HEK293 (cell line): ENCODE data around the gene TRAF7.

Source experiments
- CTCF ChIA-PET: fragments of 350-600 bp; formaldehyde crosslinking; extraction: SDS; loops from one replicate; lab custom pipeline; 2021; ENCODE audit warnings: antibody characterized with exemption; lab: Yijun Ruan, JAX
- POLR2A ChIA-PET: fragments of 300-600 bp; formaldehyde crosslinking; extraction: SDS; loops from one replicate; lab custom pipeline; 2020; ENCODE audit warnings: antibody characterized with exemption, inconsistent platforms; lab: Yijun Ruan, JAX
- H3K27ac ChIP-seq: fragments of 200-500 bp; sonication (Bioruptor generic); 2 replicates; pipeline ENCODE4 v1.5.1; 2014; ENCODE audit warnings: low read depth, low read length, control low read depth, inconsistent platforms; ENCODE audit errors: extremely low read depth
- H3K36me3 ChIP-seq, 2 experiments: fragments of 200-500 bp in 1 of 2; sonication (Bioruptor generic) in 1 of 2; 1 replicate in 1 of 2; 2 replicates in 1 of 2; pipeline ENCODE4 v1.5.1; 2014 to 2017; ENCODE audit warnings: inconsistent platforms in 2 of 2, low read length in 2 of 2; ENCODE audit not compliant: control insufficient read depth in 2 of 2, insufficient read depth in 1 of 2
- H3K4me1 ChIP-seq: fragments of 200-500 bp; sonication (Bioruptor generic); 2 replicates; pipeline ENCODE4 v1.5.1; 2014; ENCODE audit warnings: mild to moderate bottlenecking, low read length, inconsistent platforms; ENCODE audit not compliant: control insufficient read depth, insufficient read depth
- H3K4me3 ChIP-seq: 2 replicates; pipeline ENCODE4 v1.5.1; 2011; ENCODE audit warnings: low read depth, mild to moderate bottlenecking, control low read depth, low read length, moderate library complexity
- H3K9me3 ChIP-seq: fragments of 200-500 bp; sonication (Bioruptor generic); 2 replicates; pipeline ENCODE4 v1.5.1; 2014; ENCODE audit warnings: low read depth, low read length, inconsistent platforms; ENCODE audit not compliant: control insufficient read depth, insufficient read depth
- GLIS1 ChIP-seq: fragments of 450-650 bp; formaldehyde crosslinking; IDR thresholded peaks from 2 replicates; pipeline ENCODE4 v1.5.1; 2016; ENCODE audit warnings: missing biosample characterization, missing genetic modification characterization
- GLIS2 ChIP-seq: fragments of 450-650 bp; formaldehyde crosslinking; IDR thresholded peaks from 2 replicates; pipeline ENCODE4 v1.5.1; 2016; ENCODE audit warnings: missing biosample characterization, missing genetic modification characterization
- HIC1 ChIP-seq: fragments of 450-650 bp; formaldehyde crosslinking; IDR thresholded peaks from 2 replicates; pipeline ENCODE4 v1.5.1; 2016; ENCODE audit warnings: missing biosample characterization, missing genetic modification characterization
- PRDM1 ChIP-seq: fragments of 450-650 bp; formaldehyde crosslinking; IDR thresholded peaks from 2 replicates; pipeline ENCODE4; 2016; ENCODE audit warnings: missing biosample characterization, missing genetic modification characterization
- RBAK ChIP-seq: fragments of 450-650 bp; formaldehyde crosslinking; IDR thresholded peaks from 2 replicates; pipeline ENCODE4 v1.5.1; 2016; ENCODE audit warnings: missing biosample characterization, missing genetic modification characterization
- SCRT2 ChIP-seq: fragments of 450-650 bp; formaldehyde crosslinking; IDR thresholded peaks from 2 replicates; pipeline ENCODE4 v1.5.1; 2016; ENCODE audit warnings: missing biosample characterization, missing genetic modification characterization
- SP3 ChIP-seq: fragments of 450-650 bp; formaldehyde crosslinking; IDR thresholded peaks from 2 replicates; pipeline ENCODE4 v1.5.1; 2016; ENCODE audit warnings: missing biosample characterization, missing genetic modification characterization
- SP7 ChIP-seq: fragments of 450-650 bp; formaldehyde crosslinking; IDR thresholded peaks from 2 replicates; pipeline ENCODE4 v1.5.1; 2016; ENCODE audit warnings: missing biosample characterization, missing genetic modification characterization
- TCF7L2 ChIP-seq: IDR thresholded peaks from 2 replicates; pipeline ENCODE4 v1.6.1; 2011; ENCODE audit warnings: low read depth, mild to moderate bottlenecking, inconsistent platforms, low read length, moderate library complexity, borderline replicate concordance
- WT1 ChIP-seq: fragments of 450-650 bp; formaldehyde crosslinking; IDR thresholded peaks from 2 replicates; pipeline ENCODE4 v1.5.1; 2016; ENCODE audit warnings: missing biosample characterization, missing genetic modification characterization
- ZBTB20 ChIP-seq: fragments of 450-650 bp; formaldehyde crosslinking; IDR thresholded peaks from 2 replicates; pipeline ENCODE4 v1.5.1; 2016; ENCODE audit warnings: missing biosample characterization, missing genetic modification characterization
- ZNF121 ChIP-seq: fragments of 450-650 bp; formaldehyde crosslinking; IDR thresholded peaks from 2 replicates; pipeline ENCODE4 v1.5.1; 2016; ENCODE audit warnings: missing biosample characterization, missing genetic modification characterization
- ZNF132 ChIP-seq: fragments of 450-650 bp; formaldehyde crosslinking; IDR thresholded peaks from 2 replicates; pipeline ENCODE4 v1.5.1; 2017; ENCODE audit warnings: missing biosample characterization, missing genetic modification characterization, borderline replicate concordance
- ZNF155 ChIP-seq: fragments of 450-650 bp; formaldehyde crosslinking; IDR thresholded peaks from 2 replicates; pipeline ENCODE4 v1.5.1; 2016; ENCODE audit warnings: missing biosample characterization, missing genetic modification characterization
- ZNF239 ChIP-seq: fragments of 450-650 bp; formaldehyde crosslinking; IDR thresholded peaks from 2 replicates; pipeline ENCODE4 v1.5.1; 2016; ENCODE audit warnings: missing biosample characterization, missing genetic modification characterization
- ZNF248 ChIP-seq: fragments of 450-650 bp; formaldehyde crosslinking; IDR thresholded peaks from 2 replicates; pipeline ENCODE4 v1.5.1; 2017; ENCODE audit warnings: missing biosample characterization, missing genetic modification characterization
- ZNF292 ChIP-seq: fragments of 450-650 bp; formaldehyde crosslinking; IDR thresholded peaks from 2 replicates; pipeline ENCODE4 v1.5.1; 2016; ENCODE audit warnings: low read depth, missing biosample characterization, missing genetic modification characterization, borderline replicate concordance
- ZNF302 ChIP-seq: fragments of 450-650 bp; formaldehyde crosslinking; IDR thresholded peaks from 2 replicates; pipeline ENCODE4 v1.5.1; 2016; ENCODE audit warnings: missing biosample characterization, missing genetic modification characterization, low read depth
- ZNF398 ChIP-seq: fragments of 450-650 bp; formaldehyde crosslinking; IDR thresholded peaks from 2 replicates; pipeline ENCODE4 v1.5.1; 2017; ENCODE audit warnings: missing biosample characterization, missing genetic modification characterization
- ZNF521 ChIP-seq: fragments of 450-650 bp; formaldehyde crosslinking; IDR thresholded peaks from 2 replicates; pipeline ENCODE4 v1.5.1; 2017; ENCODE audit warnings: missing biosample characterization, mild to moderate bottlenecking, missing genetic modification characterization
- ZNF549 ChIP-seq: fragments of 450-650 bp; IDR thresholded peaks from 2 replicates; pipeline ENCODE4 v1.5.1; 2018; ENCODE audit warnings: missing biosample characterization, missing genetic modification characterization, mild to moderate bottlenecking, inconsistent platforms, moderate library complexity
- ZNF624 ChIP-seq: fragments of 450-650 bp; formaldehyde crosslinking; IDR thresholded peaks from 2 replicates; pipeline ENCODE4 v1.5.1; 2017; ENCODE audit warnings: missing biosample characterization, missing genetic modification characterization
- ZNF664 ChIP-seq: fragments of 450-650 bp; formaldehyde crosslinking; IDR thresholded peaks from 2 replicates; pipeline ENCODE4 v1.5.1; 2016; ENCODE audit warnings: missing biosample characterization, missing genetic modification characterization
- ZNF76 ChIP-seq: fragments of 450-650 bp; formaldehyde crosslinking; IDR thresholded peaks from 2 replicates; pipeline ENCODE4; 2016; ENCODE audit warnings: low read depth, missing biosample characterization, missing genetic modification characterization, borderline replicate concordance
- ZNF785 ChIP-seq: fragments of 450-650 bp; formaldehyde crosslinking; IDR thresholded peaks from 2 replicates; pipeline ENCODE4 v1.5.1; 2016; ENCODE audit warnings: missing biosample characterization, missing genetic modification characterization
- ZNF843 ChIP-seq: fragments of 450-650 bp; formaldehyde crosslinking; IDR thresholded peaks from 2 replicates; pipeline ENCODE4 v1.5.1; 2016; ENCODE audit warnings: missing biosample characterization, missing genetic modification characterization
- TF ChIP-seq, protein P1 (sequence below): fragments of 450-650 bp; formaldehyde crosslinking; IDR thresholded peaks from 2 replicates; pipeline ENCODE4 v1.5.1; 2016; ENCODE audit warnings: missing biosample characterization, missing genetic modification characterization
- TF ChIP-seq, protein P2 (sequence below): fragments of 450-650 bp; formaldehyde crosslinking; IDR thresholded peaks from 2 replicates; pipeline ENCODE4 v1.5.1; 2016; ENCODE audit warnings: missing biosample characterization, missing genetic modification characterization
- TF ChIP-seq, protein P3 (sequence below): fragments of 450-650 bp; formaldehyde crosslinking; IDR thresholded peaks from 2 replicates; pipeline ENCODE4 v1.5.1; 2016; ENCODE audit warnings: missing biosample characterization, missing genetic modification characterization

TRAF7 gene

DNA sequence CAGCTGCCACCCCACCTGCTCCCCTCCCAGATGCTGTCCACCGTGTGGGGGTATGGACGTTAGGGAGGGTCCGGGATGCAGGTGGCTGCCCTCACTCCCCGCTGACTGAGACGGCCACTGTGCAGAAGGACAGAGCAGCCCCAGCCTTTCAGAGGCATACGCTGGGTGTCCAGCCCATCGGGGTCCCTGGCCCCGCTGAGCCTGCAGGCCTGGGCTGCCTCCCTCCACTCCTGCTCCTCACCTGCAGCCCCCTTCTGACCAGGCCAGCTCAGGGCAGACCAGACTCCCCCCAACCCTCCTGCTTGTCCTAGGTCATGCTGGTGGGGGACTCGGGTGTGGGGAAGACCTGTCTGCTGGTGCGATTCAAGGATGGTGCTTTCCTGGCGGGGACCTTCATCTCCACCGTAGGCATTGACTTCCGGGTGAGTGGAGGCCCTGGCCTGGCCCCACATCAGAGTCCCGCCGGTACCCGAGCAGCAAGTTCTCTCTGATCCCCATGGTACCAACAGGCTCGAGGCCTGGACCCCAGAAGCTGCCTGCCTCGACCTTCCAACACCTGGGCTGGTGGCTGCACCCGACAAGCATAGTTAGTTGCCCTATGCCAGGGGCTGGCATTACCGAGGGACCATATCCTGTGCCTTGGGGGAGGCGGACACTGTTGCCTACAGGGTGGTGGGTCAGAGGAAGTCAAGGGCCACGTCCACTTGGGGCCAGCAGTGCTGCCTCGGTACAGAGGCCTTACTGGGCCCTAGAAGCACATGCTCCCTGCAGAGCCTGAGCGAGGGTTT lies 5.8 kb upstream of the TRAF7 start (continued):
- TF ChIP-seq SCRT2 (tag by site-specific recombination), result 0 out of 2 replicates have a peak, but pooled peaks have one; percentile 55
- peak; percentile 37 for TF ChIP-seq GLIS2
- 0 out of 2 replicates have a peak, but pooled peaks have one; percentile 72 for TF ChIP-seq HIC1
- no peak for TF ChIP-seq ZNF521 (tag by site-specific recombination)
- TF ChIP-seq ZNF76, result no peak
- no peak for TF ChIP-seq ZNF248 (tag by site-specific recombination)
- TF ChIP-seq PRDM1, result no peak
- TF ChIP-seq, protein P1, sequence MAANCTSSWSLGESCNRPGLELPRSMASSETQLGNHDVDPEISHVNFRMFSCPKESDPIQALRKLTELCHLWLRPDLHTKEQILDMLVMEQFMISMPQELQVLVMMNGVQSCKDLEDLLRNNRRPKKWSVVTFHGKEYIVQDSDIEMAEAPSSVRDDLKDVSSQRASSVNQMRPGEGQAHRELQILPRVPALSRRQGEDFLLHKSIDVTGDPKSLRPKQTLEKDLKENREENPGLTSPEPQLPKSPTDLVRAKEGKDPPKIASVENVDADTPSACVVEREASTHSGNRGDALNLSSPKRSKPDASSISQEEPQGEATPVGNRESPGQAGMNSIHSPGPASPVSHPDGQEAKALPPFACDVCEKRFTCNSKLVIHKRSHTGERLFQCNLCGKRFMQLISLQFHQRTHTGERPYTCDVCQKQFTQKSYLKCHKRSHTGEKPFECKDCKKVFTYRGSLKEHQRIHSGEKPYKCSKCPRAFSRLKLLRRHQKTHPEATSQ (tag by site-specific recombination), result no peak
- TF ChIP-seq ZNF624, result no peak
- TF ChIP-seq, protein P2, sequence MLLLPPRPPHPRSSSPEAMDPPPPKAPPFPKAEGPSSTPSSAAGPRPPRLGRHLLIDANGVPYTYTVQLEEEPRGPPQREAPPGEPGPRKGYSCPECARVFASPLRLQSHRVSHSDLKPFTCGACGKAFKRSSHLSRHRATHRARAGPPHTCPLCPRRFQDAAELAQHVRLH, result no peak
- TF ChIP-seq ZNF549 (tag by site-specific recombination), result no peak
- TF ChIP-seq, protein P3, sequence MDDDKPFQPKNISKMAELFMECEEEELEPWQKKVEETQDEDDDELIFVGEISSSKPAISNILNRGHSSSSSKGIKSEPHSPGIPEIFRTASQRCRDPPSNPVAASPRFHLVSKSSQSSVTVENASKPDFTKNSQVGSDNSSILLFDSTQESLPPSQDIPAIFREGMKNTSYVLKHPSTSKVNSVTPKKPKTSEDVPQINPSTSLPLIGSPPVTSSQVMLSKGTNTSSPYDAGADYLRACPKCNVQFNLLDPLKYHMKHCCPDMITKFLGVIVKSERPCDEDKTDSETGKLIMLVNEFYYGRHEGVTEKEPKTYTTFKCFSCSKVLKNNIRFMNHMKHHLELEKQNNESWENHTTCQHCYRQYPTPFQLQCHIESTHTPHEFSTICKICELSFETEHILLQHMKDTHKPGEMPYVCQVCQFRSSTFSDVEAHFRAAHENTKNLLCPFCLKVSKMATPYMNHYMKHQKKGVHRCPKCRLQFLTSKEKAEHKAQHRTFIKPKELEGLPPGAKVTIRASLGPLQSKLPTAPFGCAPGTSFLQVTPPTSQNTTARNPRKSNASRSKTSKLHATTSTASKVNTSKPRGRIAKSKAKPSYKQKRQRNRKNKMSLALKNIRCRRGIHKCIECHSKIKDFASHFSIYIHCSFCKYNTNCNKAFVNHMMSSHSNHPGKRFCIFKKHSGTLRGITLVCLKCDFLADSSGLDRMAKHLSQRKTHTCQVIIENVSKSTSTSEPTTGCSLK (tag by site-specific recombination), result no peak
- no peak for TF ChIP-seq ZNF121 (tag by site-specific recombination)

DNA sequence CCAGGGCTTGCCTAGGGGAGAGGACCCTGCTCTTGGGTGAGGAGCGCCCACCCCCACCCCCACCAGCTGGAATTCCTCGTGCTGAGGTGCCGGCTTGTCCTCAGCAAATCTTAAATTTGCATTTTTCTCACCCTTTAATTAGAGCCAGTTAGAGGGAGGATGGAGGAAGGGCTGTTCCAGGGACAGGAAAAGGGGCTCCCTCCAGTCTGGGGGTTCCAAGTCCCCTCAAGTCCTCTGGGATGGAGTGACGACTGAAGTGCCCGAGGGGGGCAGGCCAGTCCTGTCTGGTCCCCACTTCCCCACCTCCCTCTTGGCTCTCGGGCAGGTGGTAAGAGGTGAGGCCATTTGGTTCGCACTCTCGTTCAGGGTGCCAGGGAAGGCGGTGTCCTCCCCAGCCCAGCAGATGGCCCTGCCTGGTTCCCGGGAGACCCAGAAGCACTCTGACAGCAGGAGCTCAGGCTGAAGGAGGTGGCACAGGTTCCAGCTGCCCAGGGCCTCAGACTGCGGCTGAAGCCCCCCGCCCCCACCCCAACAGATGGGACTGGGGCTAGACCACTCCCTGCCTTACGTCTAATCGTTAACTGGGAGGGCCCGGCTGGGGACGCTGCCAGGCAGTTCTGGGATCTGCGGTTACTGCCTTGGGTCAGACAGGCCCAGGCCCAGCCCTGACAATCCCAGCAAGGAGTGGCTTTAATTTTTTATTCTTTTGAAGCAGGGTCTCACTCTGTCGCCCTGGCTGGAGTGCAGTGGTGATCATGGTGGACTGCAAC lies 5.0 kb upstream of the TRAF7 start:
- Histone ChIP-seq H3K36me3 (peaks cover 0 to 40% of the 10 kb centered on the region in 2 experiments; a peak in 2 of 3 replicates), H3K4me1 (peaks cover 4% of the 10 kb centered on the region), H3K9me3 (no peaks in the 10 kb centered on the region), H3K27ac (no peak overlapping the region), H3K4me3 (no peak overlapping the region)
- ChIA-PET POLR2A (interaction anchor here (0.6 to 1.4 kb wide), 4 partner anchors 31 to 389 kb away, joined by 3 to 12 read pairs (median 5); partner anchors contain the start of gene MLST8), CTCF (interaction anchor here (0.6 to 1.6 kb wide), 5 partner anchors 11 to 351 kb away, joined by 3 to 18 read pairs (median 4); partner anchors contain the start of gene PKD1)
- TF ChIP-seq ZNF155 (no peak), ZNF132 (no peak), WT1 (0 out of 2 replicates have a peak, but pooled peaks have one; percentile 22), ZNF664 (no peak), ZNF239 (tag by site-specific recombination) (no peak), ZNF302 (tag by site-specific recombination) (no peak), ZBTB20 (tag by site-specific recombination) (peak; percentile 32; the same call in 1 of the 2 replicates), SP3 (peak; percentile 29; the same call in 1 of the 2 replicates), ZNF843 (no peak; the same call in 1 of the 2 replicates), RBAK (tag by site-specific recombination) (no peak), TCF7L2 (no peak), ZNF785 (tag by site-specific recombination) (no peak), SP7 (no peak), ZNF398 (no peak), GLIS1 (0 out of 2 replicates have a peak, but pooled peaks have one; percentile 16), ZNF292 (tag by site-specific recombination) (no peak)
